ENCODE results near the gene PDSS2. TPM values are rescaled to one million over a fixed set of nuclear protein-coding genes. Genes with fewer than 3 reads are reported as not detected.

Gene PDSS2
- total and polyA plus RNA-seq, 2 of the 8 experiments (the other 6 are each of a cell fraction or from before 2014, with no cell fraction given): 10.7 to 16.1 TPM

DNA sequence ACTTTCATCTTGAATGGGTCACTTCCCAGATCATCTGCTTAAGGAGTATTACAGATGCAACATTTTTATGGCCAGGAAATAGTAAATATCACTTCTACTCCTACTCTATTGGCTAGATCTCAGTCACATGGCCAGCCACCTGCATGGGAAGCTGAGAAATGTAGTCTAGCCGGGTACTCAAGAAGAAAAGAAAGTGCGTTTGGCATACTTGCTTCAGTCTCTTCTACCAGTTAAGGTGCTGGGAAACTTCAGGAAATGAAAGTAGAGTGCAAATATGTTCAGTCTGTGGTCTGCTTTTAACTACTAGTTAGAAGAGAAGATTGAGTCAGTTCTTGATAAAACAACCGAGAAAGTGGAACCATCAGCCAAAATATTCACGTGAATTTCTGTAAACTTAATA, 129.2 kb downstream of the PDSS2 start:
- no peak overlapping the region for H4K5ac ChIP-seq (ENCODE audit: insufficient read length, low read depth, low read length)
- H3K27me3 ChIP-seq (replicated peaks in 1 of 4; ENCODE audit: control insufficient read depth in 3 of 4, extremely low read depth in 1 of 4, insufficient read depth in 3 of 4, low read length in 3 of 4): no peaks in the 10 kb centered on the region
- H2BK120ac ChIP-seq (replicated peaks; ENCODE audit: low read depth, low read length): no peak overlapping the region
- no peaks in the 10 kb centered on the region for H3K4me1 ChIP-seq (replicated peaks in 1 of 4; ENCODE audit: control insufficient read depth in 3 of 4, insufficient read depth in 4 of 4, low read length in 3 of 4)
- H3K14ac ChIP-seq (ENCODE audit: insufficient read length): no peak overlapping the region
- no peak overlapping the region for H2BK5ac ChIP-seq (ENCODE audit: low read depth, low read length)
- no peak overlapping the region for H2BK20ac ChIP-seq (ENCODE audit: low read length)
- no peak overlapping the region for H4K8ac ChIP-seq (ENCODE audit: extremely low read depth, insufficient read depth, low read length)
- POLR2A ChIA-PET (ENCODE audit: partially characterized antibody): no interaction called here
- no peaks in the 10 kb centered on the region for H3K79me2 ChIP-seq (ENCODE audit: control insufficient read depth in 1 of 2, insufficient read depth in 2 of 2, low read length in 2 of 2)
- H3K23me2 ChIP-seq (ENCODE audit: low read depth, low read length): no peaks in the 10 kb centered on the region
- no peak overlapping the region for H3K27ac ChIP-seq (ENCODE audit: low read depth, low read length)
- H3K79me1 ChIP-seq (ENCODE audit: low read depth, low read length): no peaks in the 10 kb centered on the region
- no peak overlapping the region for H2BK12ac ChIP-seq (ENCODE audit: low read depth, low read length)
- no peak overlapping the region for H3K18ac ChIP-seq (ENCODE audit: extremely low read depth, low read length)
- CTCF ChIA-PET (ENCODE audit: partially characterized antibody): interaction anchor here (1.2 to 1.7 kb wide), 2 partner anchors 12 to 328 kb away, joined by 3 to 10 read pairs; no protein-coding TSS in a partner anchor
- no peak overlapping the region for H2BK15ac ChIP-seq (ENCODE audit: low read length)
- H3K4me3 ChIP-seq (ENCODE audit: extremely low read depth in 1 of 4, insufficient read depth in 2 of 4, low read depth in 3 of 4, low read length in 4 of 4): no peak overlapping the region
- no peaks in the 10 kb centered on the region for H4K20me1 ChIP-seq (replicated peaks in 1 of 2; ENCODE audit: control insufficient read depth in 1 of 2, insufficient read depth in 2 of 2, low read length in 2 of 2)
- H3K9me3 ChIP-seq (ENCODE audit: insufficient read depth in 2 of 2, low read depth in 1 of 2, low read length in 1 of 2): peaks cover 0 to 2% of the 10 kb centered on the region in 2 experiments; a peak in 1 of 4 replicates
- no peak overlapping the region for H3K56ac ChIP-seq (replicated peaks; ENCODE audit: insufficient read length, low read depth, low read length)
- H3K9ac ChIP-seq (replicated peaks in 1 of 4; ENCODE audit: extremely low read depth in 1 of 4, low read depth in 3 of 4, low read length in 3 of 4): no peak overlapping the region
- H3K23ac ChIP-seq (ENCODE audit: insufficient read length): no peak overlapping the region
- no peaks in the 10 kb centered on the region for H3K36me3 ChIP-seq (ENCODE audit: control insufficient read depth in 2 of 4, insufficient read depth in 4 of 4, low read length in 3 of 4)
- H3K4me2 ChIP-seq (ENCODE audit: insufficient read depth in 1 of 2, low read depth in 2 of 2, low read length in 2 of 2): no peak overlapping the region
- no peak overlapping the region for H3K4ac ChIP-seq (replicated peaks; ENCODE audit: insufficient read length, low read depth, low read length)
- TF ChIP-seq CEBPB (IDR thresholded peaks at IDR 0.05; ENCODE audit: low read depth, low read length) (no peak), TAF7 (optimal IDR thresholded peaks at IDR 0.05; ENCODE audit: borderline replicate concordance, low read depth, low read length) (no peak), SIN3A (conservative IDR thresholded peaks at IDR 0.05 in 1 of 2, IDR thresholded peaks at IDR 0.05 in 1 of 2; ENCODE audit: low read depth in 1 of 2, low read length in 2 of 2) (no peak), CBX5 (IDR thresholded peaks at IDR 0.05; ENCODE audit: low read depth, low read length) (no peak), YY1 (IDR thresholded peaks at IDR 0.05; ENCODE audit: low read depth, low read length) (no peak)
- TF ChIP-seq, protein P1, sequence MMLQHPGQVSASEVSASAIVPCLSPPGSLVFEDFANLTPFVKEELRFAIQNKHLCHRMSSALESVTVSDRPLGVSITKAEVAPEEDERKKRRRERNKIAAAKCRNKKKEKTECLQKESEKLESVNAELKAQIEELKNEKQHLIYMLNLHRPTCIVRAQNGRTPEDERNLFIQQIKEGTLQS (IDR thresholded peaks at IDR 0.05; ENCODE audit: insufficient read depth, low read depth, low read length): no peak
- no peak for FAIRE-seq
- H2AFZ ChIP-seq (ENCODE audit: low read length): no peak overlapping the region
- H2AK5ac ChIP-seq (ENCODE audit: low read depth, low read length): no peak overlapping the region
- DNase-seq (ENCODE audit: low read depth in 1 of 2, low spot score in 2 of 2): no peak
- no peak overlapping the region for H4K91ac ChIP-seq (replicated peaks; ENCODE audit: insufficient read length, low read length)
- WGBS, 2 experiments (ENCODE audit: extremely low coverage in 1 of 2, insufficient coverage in 1 of 2, insufficient read length in 1 of 2, insufficient replicate concordance in 2 of 2, low coverage in 1 of 2, low lambda C conversion rate in 2 of 2, missing lambda C conversion rate in 1 of 2): 91% methylated on average over 4 of the region's 4 CpGs; no CpG with 5 or more reads in 1 of the 2 experiments
